Measurements from ENCODE around the gene ARCN1.
"Not testable (repeated sequence)": the region's sequence is repeated elsewhere in the genome, so short reads cannot be mapped to it uniquely, and the experiment has no call there.

Gene ARCN1

GRCh38 chr11:118544647-118545010, 27.6 kb upstream of the ARCN1 start:
- no peak for DNase-seq

DNA sequence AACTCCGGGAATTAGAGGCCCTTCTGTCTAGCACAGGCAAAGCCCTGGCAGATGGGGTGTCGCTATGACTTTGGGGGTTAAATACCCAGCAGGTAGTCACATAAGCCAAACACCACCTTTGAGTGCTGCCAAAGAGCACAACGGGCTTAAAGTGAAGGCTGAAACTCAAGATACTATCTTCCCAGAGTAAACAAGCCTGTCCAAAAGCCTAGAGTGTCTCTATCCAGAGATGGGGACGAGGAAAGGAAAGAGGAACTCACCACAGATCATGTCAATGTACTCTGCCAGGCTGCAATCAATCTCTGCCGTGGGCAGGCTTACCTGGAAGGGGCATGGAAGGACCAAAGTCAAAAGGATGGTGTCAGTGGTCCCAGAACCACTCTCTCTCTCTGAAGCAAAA, 26.7 kb upstream of the ARCN1 start:
- DNase-seq: no peak

- DNase-seq: no peak
Observed at GRCh38 chr11:118547132-118547531, 25.1 kb upstream of the ARCN1 start.

GRCh38 chr11:118552341-118552740, 19.9 kb upstream of the ARCN1 start:
- no peak for DNase-seq

DNA sequence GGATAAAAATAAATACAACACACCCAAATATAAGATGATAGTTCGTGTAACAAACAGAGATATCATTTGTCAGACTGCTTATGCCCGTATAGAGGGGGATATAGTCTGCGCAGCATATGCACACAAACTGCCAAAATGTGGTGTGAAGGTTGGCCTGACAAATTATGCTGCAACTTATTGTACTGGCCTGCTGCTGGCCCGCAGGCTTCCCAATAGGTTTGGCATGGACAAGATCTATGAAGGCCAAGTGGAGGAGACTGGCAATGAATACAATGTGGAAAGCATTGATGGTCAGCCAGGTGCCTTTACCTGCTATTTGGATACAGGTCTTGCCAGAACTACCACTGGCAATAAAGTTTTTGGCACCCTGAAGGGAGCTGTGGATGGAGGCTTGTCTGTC, 11.4 kb upstream of the ARCN1 start:
- no peak for DNase-seq

DNA sequence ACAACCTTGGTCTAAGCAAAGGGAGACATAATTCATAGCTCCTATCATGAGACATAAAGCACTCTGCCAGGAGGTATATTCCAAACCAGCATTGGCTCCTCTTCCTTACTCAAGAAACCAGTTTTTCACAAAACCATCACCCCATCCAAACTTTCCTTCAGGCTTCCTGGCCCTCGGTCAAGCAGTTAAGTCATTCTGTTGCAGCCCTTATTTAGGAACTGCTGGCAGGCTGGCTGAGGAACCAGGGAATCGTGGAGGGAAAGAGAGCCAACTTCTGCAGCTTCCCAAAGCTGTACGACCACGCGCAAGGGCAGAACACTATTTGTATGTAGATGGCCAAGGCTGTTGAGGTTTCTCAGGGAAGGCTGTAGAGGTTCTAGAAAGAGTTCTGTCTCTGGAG, 7.2 kb upstream of the ARCN1 start:
- DNase-seq: no peak

- no peak for DNase-seq
Observed at GRCh38 chr11:118569670-118570069, 2.5 kb upstream of the ARCN1 start.

- no peak for DNase-seq
Observed at GRCh38 chr11:118570787-118571186, 1.4 kb upstream of the ARCN1 start.

- DNase-seq: not testable (repeated sequence)
Observed at GRCh38 chr11:118571701-118572060, 528 bp upstream of the ARCN1 start.

- peak; percentile 63 for DNase-seq
Observed at GRCh38 chr11:118572981-118573550, 857 bp downstream of the ARCN1 start.

- no peak for DNase-seq
Observed at GRCh38 chr11:118574636-118575035, 2.4 kb downstream of the ARCN1 start.

DNA sequence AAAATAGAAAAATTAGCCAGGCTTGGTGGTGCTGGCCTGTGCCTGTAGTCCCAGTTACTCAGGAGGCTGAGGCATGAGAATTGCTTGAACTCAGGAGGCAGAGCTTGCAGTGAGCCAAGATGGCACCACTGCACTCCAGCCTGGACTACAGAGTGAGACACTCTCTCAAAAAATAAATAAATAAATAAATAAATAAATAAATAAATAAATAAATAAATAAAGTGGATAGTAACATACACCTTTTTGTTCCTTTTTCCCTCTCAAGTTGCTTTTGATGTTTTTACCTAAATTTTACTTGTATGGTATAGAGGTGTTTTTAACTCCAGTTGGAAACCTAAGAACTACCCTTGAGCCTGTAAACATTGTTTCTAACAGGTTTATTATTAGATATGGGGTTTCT, 5.8 kb downstream of the ARCN1 start:
- not testable (repeated sequence) for DNase-seq

- no peak for DNase-seq
Observed at GRCh38 chr11:118581057-118581456, 8.8 kb downstream of the ARCN1 start.

GRCh38 chr11:118587952-118588351, 15.7 kb downstream of the ARCN1 start:
- no peak for DNase-seq

GRCh38 chr11:118592616-118593367, 20.6 kb downstream of the ARCN1 start:
- no peak for DNase-seq

DNA sequence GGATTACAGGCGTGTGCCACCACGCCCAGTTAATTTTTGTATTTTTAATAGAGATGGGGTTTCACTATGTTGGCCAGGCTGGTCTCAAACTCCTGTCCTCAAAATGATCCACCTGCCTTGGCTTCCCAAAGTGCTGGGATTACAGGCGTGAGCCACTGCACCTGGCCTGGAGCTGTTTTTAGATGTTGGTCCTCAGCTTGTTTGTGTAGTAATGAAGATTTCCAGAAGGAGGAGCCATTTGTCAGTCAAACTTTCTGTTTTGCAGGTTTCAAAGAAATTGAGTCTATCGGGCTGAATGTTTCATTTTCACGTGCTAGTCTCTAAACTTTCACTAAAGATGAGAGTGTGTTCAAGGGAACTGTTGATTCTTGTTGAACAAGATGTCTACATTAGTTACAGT, 22.8 kb downstream of the ARCN1 start:
- peak; percentile 79 for DNase-seq

GRCh38 chr11:118596224-118597146, 24.3 kb downstream of the ARCN1 start:
- DNase-seq: no peak

DNA sequence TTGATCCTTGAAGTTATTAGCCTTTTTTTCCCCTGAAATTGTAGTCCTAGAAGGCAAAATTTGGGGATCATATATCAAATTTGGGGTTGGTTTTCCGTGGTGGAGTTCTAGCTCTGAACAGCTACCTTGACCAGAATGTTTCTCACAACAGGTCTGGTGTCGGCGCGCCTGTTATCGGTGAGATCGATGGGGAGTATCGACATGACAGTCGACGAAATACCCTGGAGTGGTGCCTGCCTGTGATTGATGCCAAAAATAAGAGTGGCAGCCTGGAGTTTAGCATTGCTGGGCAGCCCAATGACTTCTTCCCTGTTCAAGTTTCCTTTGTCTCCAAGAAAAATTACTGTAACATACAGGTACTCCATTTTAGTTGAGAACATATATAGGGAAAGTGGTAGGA, 25.3 kb downstream of the ARCN1 start:
- DNase-seq: no peak

- no peak for DNase-seq
Observed at GRCh38 chr11:118602331-118602730, 30.1 kb downstream of the ARCN1 start.

DNA sequence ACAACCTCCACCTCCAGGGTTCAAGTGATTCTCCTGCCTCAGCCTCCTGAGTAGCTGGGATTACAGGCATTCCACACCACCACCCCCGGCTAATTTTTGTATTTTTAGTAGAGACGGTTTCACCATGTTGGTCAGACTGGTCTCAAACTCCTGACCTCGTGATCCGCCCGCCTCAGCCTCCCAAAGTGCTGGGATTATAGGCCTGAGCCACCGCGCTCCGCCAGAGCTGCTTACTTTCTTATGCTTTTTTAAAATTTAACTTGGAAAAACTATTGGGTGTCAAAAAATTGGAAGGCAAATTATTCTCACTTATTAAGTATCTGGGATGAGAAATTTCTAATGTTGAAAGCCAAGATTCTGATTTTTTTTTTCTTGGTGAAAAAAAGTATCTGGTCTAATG, 31.5 kb downstream of the ARCN1 start:
- DNase-seq: not testable (repeated sequence)

DNA sequence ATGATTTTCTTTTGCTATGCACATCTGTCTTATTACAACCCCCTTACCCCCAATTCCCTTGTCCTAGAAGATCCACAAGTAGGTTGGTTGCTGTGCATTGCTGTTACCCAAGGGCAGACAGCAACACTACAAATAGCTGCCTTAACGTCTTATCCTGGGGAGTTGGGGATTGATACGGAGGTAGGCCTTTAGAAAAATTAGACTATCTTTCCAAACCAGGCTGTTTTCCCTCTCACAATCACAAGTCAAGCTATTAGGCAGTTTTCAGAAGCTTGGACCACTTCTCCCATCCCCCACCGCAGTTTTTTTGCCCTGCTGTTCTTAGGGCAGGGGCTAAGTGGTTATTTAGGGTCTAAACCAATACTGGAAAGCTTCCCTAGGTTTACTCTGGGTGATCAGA, 32.4 kb downstream of the ARCN1 start:
- no peak for DNase-seq

DNA sequence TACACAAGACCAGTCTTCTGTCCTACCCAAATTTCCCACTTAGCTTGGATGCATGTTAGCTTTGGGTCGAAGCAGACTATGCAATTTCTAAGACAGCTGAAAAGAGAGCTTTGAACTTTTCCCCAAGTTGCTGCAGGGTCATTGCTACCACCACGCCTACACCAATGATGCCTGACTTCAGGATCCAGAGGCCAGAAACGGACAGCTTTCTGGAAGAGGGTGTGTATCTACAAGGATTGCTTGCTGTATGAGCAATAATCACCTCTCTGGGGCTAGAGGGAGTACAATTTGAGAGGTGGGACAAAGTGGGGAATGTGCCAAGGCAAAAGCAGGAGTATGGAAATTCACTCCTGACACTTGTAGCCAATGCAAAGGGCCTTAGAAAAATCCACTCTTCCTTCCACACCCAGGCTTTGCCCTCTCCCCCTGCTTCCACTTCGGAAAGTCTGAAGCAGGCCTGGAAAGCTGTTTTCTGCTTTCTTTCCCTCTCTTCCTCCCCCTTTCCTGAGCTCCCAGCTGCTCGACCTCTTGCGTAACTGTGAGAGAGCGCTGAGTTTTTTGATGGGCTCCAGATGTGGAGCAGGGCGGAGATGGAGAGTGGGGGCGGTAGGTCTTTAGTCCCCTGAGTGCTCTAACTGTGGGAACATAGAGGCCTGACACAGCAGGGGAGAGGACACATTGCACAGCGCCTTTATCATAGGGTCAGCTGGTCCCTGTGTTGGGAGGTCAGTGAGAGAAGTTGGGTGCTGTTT, 33.1 kb downstream of the ARCN1 start:
- no peak for DNase-seq

DNA sequence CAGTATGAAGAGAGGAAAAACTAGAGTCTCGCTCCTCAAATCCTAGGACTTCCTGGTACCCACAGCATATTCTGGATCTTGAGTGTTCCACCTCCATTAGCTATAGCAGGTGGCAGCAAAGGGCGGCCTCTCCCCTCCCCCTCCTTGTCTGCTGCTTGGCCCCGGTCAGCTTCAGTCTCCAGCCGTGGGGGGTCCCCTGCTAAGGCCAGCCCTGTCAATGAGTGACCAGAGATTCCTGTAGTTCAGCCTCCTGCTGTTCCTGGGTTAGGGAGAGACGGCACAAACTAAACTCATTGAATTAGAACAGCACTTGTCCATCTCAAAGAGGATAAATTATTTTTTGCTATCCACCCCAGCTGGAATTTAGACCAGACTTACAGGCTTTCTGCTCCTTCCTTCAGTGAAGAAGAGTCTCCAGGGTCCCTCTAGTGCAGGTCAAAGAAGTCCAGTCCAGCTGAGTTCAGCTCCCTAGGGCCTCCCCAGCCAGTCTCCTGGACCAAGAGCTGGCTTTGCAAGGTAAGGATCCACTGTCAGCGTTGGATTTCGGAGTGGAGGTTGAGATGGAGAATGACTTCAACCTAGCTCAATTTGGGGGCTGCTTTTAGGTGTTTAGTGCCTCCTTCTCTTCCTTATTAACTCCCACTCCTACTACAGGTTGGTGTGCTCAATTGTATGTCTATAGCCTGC, 34.1 kb downstream of the ARCN1 start:
- no peak for DNase-seq
